ENCODE measurements around the gene FNTB.

The FNTB gene

GRCh38 chr14:65016471-65016870 is 29.8 kb downstream of the FNTB start:
- no peaks in the 10 kb centered on the region for H3K79me1 ChIP-seq (ENCODE audit: low read depth, low read length)
- peaks cover 5 to 58% of the 10 kb centered on the region in 2 donors for H3K36me3 ChIP-seq (replicated peaks in 1 of 2; ENCODE audit: control insufficient read depth in 2 of 2, insufficient read depth in 2 of 2, low read length in 2 of 2)
- no peak overlapping the region for H2AFZ ChIP-seq (ENCODE audit: low read length)
- H3K27me3 ChIP-seq (ENCODE audit: control insufficient read depth in 3 of 3, insufficient read depth in 3 of 3, low read depth in 1 of 3, low read length in 3 of 3) = no peaks in the 10 kb centered on the region
- H2AK5ac ChIP-seq (ENCODE audit: low read depth, low read length) = no peak overlapping the region
- H3K14ac ChIP-seq (ENCODE audit: low read length) = no peak overlapping the region
- no peak overlapping the region for H4K8ac ChIP-seq (ENCODE audit: low read depth, low read length)
- peaks cover 7 to 11% of the 10 kb centered on the region in 2 donors for H3K4me1 ChIP-seq (ENCODE audit: control insufficient read depth in 2 of 2, insufficient read depth in 1 of 2, low read depth in 1 of 2, low read length in 2 of 2)
- H3K9me3 ChIP-seq (replicated peaks in 1 of 2; ENCODE audit: control insufficient read depth in 2 of 2, insufficient read depth in 1 of 2, low read depth in 1 of 2, low read length in 2 of 2) = no peaks in the 10 kb centered on the region
- no peak overlapping the region for H2BK12ac ChIP-seq (ENCODE audit: low read length)
- no peak overlapping the region for H4K91ac ChIP-seq (ENCODE audit: low read depth, low read length, poor library complexity)
- H2BK120ac ChIP-seq (ENCODE audit: low read depth, low read length) = no peak overlapping the region
- H2BK15ac ChIP-seq (ENCODE audit: low read length) = no peak overlapping the region
- peak overlapping the region; percentile 8 for H3K27ac ChIP-seq (replicated peaks; ENCODE audit: low read length)
- H3K18ac ChIP-seq (ENCODE audit: low read length) = no peak overlapping the region
- no peak overlapping the region for H3K23ac ChIP-seq (ENCODE audit: low read depth, low read length, poor library complexity)
- WGBS, 2 donors (ENCODE audit: extremely low coverage in 2 of 2, insufficient read length in 2 of 2, insufficient replicate concordance in 1 of 2) = no CpG with 5 or more reads among the region's 4 CpGs
- peak; percentile 6 for DNase-seq (ENCODE audit: low spot score)
- H3K9ac ChIP-seq (ENCODE audit: low read depth, low read length, poor library complexity) = no peak overlapping the region
- H3K4ac ChIP-seq (ENCODE audit: low read length) = no peak overlapping the region
- no peak overlapping the region for H2BK5ac ChIP-seq (ENCODE audit: low read length)
- no peak overlapping the region for H3K4me2 ChIP-seq (ENCODE audit: insufficient read depth, low read length, poor library complexity, severe bottlenecking)
- no peak overlapping the region for H3K4me3 ChIP-seq (ENCODE audit: low read length in 2 of 2)

DNA sequence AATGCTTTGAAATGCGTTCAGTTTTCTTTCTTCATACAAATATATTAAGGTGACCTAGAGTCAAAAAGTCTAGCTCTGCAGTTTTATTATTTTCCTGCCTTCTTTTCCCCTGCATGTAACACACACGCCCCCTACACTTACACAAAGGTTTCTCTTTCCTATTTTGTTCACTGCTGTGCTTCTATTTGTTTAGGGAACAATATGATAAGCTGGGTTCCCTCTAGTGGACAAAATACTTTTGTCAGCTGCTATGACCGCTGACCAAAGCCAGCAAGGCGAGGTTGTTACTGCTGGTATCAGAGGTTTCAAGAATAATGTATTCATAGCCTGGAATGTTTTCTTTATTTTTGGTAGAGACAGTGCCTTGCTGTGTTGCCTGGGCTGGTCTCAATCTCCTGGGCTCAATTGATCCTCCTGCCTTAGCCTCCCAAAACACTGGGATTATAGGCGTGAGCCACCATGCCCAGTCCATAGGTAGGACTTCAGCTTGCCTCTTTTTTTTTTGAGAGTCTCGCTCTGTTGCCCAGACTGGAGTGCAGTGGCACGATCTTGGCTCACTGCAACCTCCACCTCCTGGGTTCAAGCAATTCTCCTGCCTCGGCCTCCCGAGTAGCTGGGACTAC is 33.4 kb downstream of the FNTB start:
- no peaks in the 10 kb centered on the region for H3K79me1 ChIP-seq (ENCODE audit: low read depth, low read length)
- no peak overlapping the region for H3K27ac ChIP-seq (replicated peaks; ENCODE audit: low read length)
- H2AK5ac ChIP-seq (ENCODE audit: low read depth, low read length) = no peak overlapping the region
- H2AFZ ChIP-seq (ENCODE audit: low read length) = no peak overlapping the region
- no peak overlapping the region for H2BK120ac ChIP-seq (ENCODE audit: low read depth, low read length)
- no peak overlapping the region for H3K4me2 ChIP-seq (ENCODE audit: insufficient read depth, low read length, poor library complexity, severe bottlenecking)
- H4K91ac ChIP-seq (ENCODE audit: low read depth, low read length, poor library complexity) = no peak overlapping the region
- H3K36me3 ChIP-seq (replicated peaks in 1 of 2; ENCODE audit: control insufficient read depth in 2 of 2, insufficient read depth in 2 of 2, low read length in 2 of 2) = peaks cover 3 to 35% of the 10 kb centered on the region in 2 donors
- no peaks in the 10 kb centered on the region for H3K9me3 ChIP-seq (replicated peaks in 1 of 2; ENCODE audit: control insufficient read depth in 2 of 2, insufficient read depth in 1 of 2, low read depth in 1 of 2, low read length in 2 of 2)
- no peak overlapping the region for H3K4ac ChIP-seq (ENCODE audit: low read length)
- H4K8ac ChIP-seq (ENCODE audit: low read depth, low read length) = no peak overlapping the region
- no peak overlapping the region for H2BK12ac ChIP-seq (ENCODE audit: low read length)
- H3K23ac ChIP-seq (ENCODE audit: low read depth, low read length, poor library complexity) = no peak overlapping the region
- no peak overlapping the region for H2BK15ac ChIP-seq (ENCODE audit: low read length)
- peak; percentile 56 for DNase-seq (ENCODE audit: low spot score)
- no peak overlapping the region for H3K9ac ChIP-seq (ENCODE audit: low read depth, low read length, poor library complexity)
- H2BK5ac ChIP-seq (ENCODE audit: low read length) = no peak overlapping the region
- no peak overlapping the region for H3K4me3 ChIP-seq (ENCODE audit: low read length in 2 of 2)
- WGBS, 2 donors (ENCODE audit: extremely low coverage in 2 of 2, insufficient read length in 2 of 2, insufficient replicate concordance in 1 of 2) = no CpG with 5 or more reads among the region's 9 CpGs
- H3K14ac ChIP-seq (ENCODE audit: low read length) = no peak overlapping the region
- peaks cover 7 to 11% of the 10 kb centered on the region in 2 donors for H3K4me1 ChIP-seq (ENCODE audit: control insufficient read depth in 2 of 2, insufficient read depth in 1 of 2, low read depth in 1 of 2, low read length in 2 of 2)
- H3K18ac ChIP-seq (ENCODE audit: low read length) = no peak overlapping the region
- no peaks in the 10 kb centered on the region for H3K27me3 ChIP-seq (ENCODE audit: control insufficient read depth in 3 of 3, insufficient read depth in 3 of 3, low read depth in 1 of 3, low read length in 3 of 3)

DNA sequence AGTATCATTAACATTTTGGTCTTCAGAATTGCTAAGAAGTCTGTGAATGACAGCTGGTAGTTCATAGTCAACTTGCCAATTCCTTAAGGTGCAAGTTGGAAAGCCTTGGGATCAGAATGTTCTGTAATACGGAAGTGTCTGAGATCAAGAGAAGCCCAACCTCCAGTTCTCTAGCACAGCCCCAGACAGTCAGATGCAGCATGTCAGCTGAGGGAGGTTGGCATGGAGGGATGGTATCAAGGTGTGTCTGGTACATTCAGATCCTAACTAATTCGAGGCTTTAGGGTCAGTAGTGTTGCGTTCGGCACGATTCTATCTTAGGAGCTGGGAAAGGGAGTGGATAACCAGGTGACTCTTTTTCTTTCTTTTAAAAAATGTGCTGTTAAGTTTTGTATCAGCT is 38.3 kb downstream of the FNTB start:
- Histone ChIP-seq H3K9me3 (replicated peaks in 1 of 2; ENCODE audit: control insufficient read depth in 2 of 2, insufficient read depth in 1 of 2, low read depth in 1 of 2, low read length in 2 of 2) (no peaks in the 10 kb centered on the region), H3K4me1 (ENCODE audit: control insufficient read depth in 2 of 2, insufficient read depth in 1 of 2, low read depth in 1 of 2, low read length in 2 of 2) (no peaks in the 10 kb centered on the region)
- no CpG with 5 or more reads among the region's 5 CpGs for WGBS, 2 donors (ENCODE audit: extremely low coverage in 2 of 2, insufficient read length in 2 of 2, insufficient replicate concordance in 1 of 2)

DNA sequence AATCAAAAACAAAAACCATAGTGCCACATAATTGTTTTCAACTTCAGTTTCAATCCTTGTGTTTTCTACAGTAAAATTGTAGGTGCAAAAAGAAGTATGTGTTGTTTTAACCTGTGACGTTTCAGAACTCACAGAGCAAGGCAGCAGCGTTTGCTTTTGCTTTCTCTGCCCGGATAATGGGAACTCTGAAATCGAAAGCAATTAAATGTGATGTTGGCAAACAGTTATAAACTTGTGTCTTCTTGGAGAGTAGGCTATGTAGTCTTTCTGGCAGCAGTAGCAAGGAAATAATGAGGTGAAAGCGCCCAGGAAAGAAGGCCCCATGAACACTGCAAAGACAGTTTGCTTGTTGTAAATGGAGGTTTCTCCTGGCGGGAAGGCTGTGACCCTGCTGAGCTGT is 39.1 kb downstream of the FNTB start:
- H3K4me3 ChIP-seq (ENCODE audit: low read length in 2 of 2) = no peak overlapping the region
- no peak overlapping the region for H3K4me2 ChIP-seq (ENCODE audit: insufficient read depth, low read length, poor library complexity, severe bottlenecking)
- no peak overlapping the region for H2AK5ac ChIP-seq (ENCODE audit: low read depth, low read length)
- H2BK12ac ChIP-seq (ENCODE audit: low read length) = no peak overlapping the region
- no peaks in the 10 kb centered on the region for H3K9me3 ChIP-seq (replicated peaks in 1 of 2; ENCODE audit: control insufficient read depth in 2 of 2, insufficient read depth in 1 of 2, low read depth in 1 of 2, low read length in 2 of 2)
- WGBS, 2 donors (ENCODE audit: extremely low coverage in 2 of 2, insufficient read length in 2 of 2, insufficient replicate concordance in 1 of 2) = no CpG with 5 or more reads among the region's 6 CpGs
- H3K18ac ChIP-seq (ENCODE audit: low read length) = no peak overlapping the region
- no peak overlapping the region for H3K9ac ChIP-seq (ENCODE audit: low read depth, low read length, poor library complexity)
- no peak overlapping the region for H3K27ac ChIP-seq (replicated peaks; ENCODE audit: low read length)
- peaks cover 5 to 43% of the 10 kb centered on the region in 2 donors for H3K36me3 ChIP-seq (replicated peaks in 1 of 2; ENCODE audit: control insufficient read depth in 2 of 2, insufficient read depth in 2 of 2, low read length in 2 of 2)
- H3K14ac ChIP-seq (ENCODE audit: low read length) = no peak overlapping the region
- H3K27me3 ChIP-seq (ENCODE audit: control insufficient read depth in 3 of 3, insufficient read depth in 3 of 3, low read depth in 1 of 3, low read length in 3 of 3) = no peaks in the 10 kb centered on the region
- H2BK5ac ChIP-seq (ENCODE audit: low read length) = no peak overlapping the region
- DNase-seq (ENCODE audit: low spot score) = no peak
- no peak overlapping the region for H2BK15ac ChIP-seq (ENCODE audit: low read length)
- no peaks in the 10 kb centered on the region for H3K79me1 ChIP-seq (ENCODE audit: low read depth, low read length)
- no peak overlapping the region for H2BK120ac ChIP-seq (ENCODE audit: low read depth, low read length)
- H4K91ac ChIP-seq (ENCODE audit: low read depth, low read length, poor library complexity) = no peak overlapping the region
- H3K4me1 ChIP-seq (ENCODE audit: control insufficient read depth in 2 of 2, insufficient read depth in 1 of 2, low read depth in 1 of 2, low read length in 2 of 2) = no peaks in the 10 kb centered on the region
- no peak overlapping the region for H4K8ac ChIP-seq (ENCODE audit: low read depth, low read length)
- no peak overlapping the region for H2AFZ ChIP-seq (ENCODE audit: low read length)
- no peak overlapping the region for H3K23ac ChIP-seq (ENCODE audit: low read depth, low read length, poor library complexity)
- H3K4ac ChIP-seq (ENCODE audit: low read length) = no peak overlapping the region

More for the DNA sequence above, 38.3 kb downstream of the FNTB start:
- H2BK12ac ChIP-seq (ENCODE audit: low read length) = no peak overlapping the region
- H3K23ac ChIP-seq (ENCODE audit: low read depth, low read length, poor library complexity) = no peak overlapping the region
- no peak overlapping the region for H3K14ac ChIP-seq (ENCODE audit: low read length)
- no peaks in the 10 kb centered on the region for H3K79me1 ChIP-seq (ENCODE audit: low read depth, low read length)
- no peak overlapping the region for H2AFZ ChIP-seq (ENCODE audit: low read length)
- no peak overlapping the region for H4K91ac ChIP-seq (ENCODE audit: low read depth, low read length, poor library complexity)
- H3K4me2 ChIP-seq (ENCODE audit: insufficient read depth, low read length, poor library complexity, severe bottlenecking) = no peak overlapping the region
- H3K18ac ChIP-seq (ENCODE audit: low read length) = no peak overlapping the region
- H4K8ac ChIP-seq (ENCODE audit: low read depth, low read length) = no peak overlapping the region
- no peak overlapping the region for H2BK5ac ChIP-seq (ENCODE audit: low read length)
- no peak overlapping the region for H2BK120ac ChIP-seq (ENCODE audit: low read depth, low read length)
- H3K27ac ChIP-seq (replicated peaks; ENCODE audit: low read length) = no peak overlapping the region
- H3K27me3 ChIP-seq (ENCODE audit: control insufficient read depth in 3 of 3, insufficient read depth in 3 of 3, low read depth in 1 of 3, low read length in 3 of 3) = no peaks in the 10 kb centered on the region
- no peak overlapping the region for H3K9ac ChIP-seq (ENCODE audit: low read depth, low read length, poor library complexity)
- no peak overlapping the region for H3K4ac ChIP-seq (ENCODE audit: low read length)
- H2AK5ac ChIP-seq (ENCODE audit: low read depth, low read length) = no peak overlapping the region
- H3K4me3 ChIP-seq (ENCODE audit: low read length in 2 of 2) = no peak overlapping the region
- no peak for DNase-seq (ENCODE audit: low spot score)
- H2BK15ac ChIP-seq (ENCODE audit: low read length) = no peak overlapping the region
- H3K36me3 ChIP-seq (replicated peaks in 1 of 2; ENCODE audit: control insufficient read depth in 2 of 2, insufficient read depth in 2 of 2, low read length in 2 of 2) = peaks cover 5 to 37% of the 10 kb centered on the region in 2 donors
